Measurements from ENCODE around the gene C19orf67. TPM values are rescaled to one million over a fixed set of nuclear protein-coding genes. Genes with fewer than 3 reads are reported as not detected.
A peak's percentile ranks its signal among the peaks of the same experiment; 100 is the strongest.

Gene C19orf67
- total RNA-seq (2016; rRNA removed; fragmentation: Illumina TruSeq; extraction: Trizol) (0.11 TPM in 1 of 2 replicates, not detected in the other), polyA plus RNA-seq (2011; rRNA removed) (0.32 and 0.69 TPM in 2 replicates), polyA minus RNA-seq (2011; rRNA and poly(A)+ RNA removed; ENCODE audit: low replicate concordance) (0.21 and 0.56 TPM in 2 replicates), Bru-seq, nascent RNA (percentile 36 among the genes with signal in this experiment), BruChase-seq, experiment 1, labeled RNA remaining after a 6-hour chase (percentile 19 among the genes with signal in this experiment), BruChase-seq, experiment 2, labeled RNA remaining after a 2-hour chase (percentile 29 among the genes with signal in this experiment)
- total RNA-seq (2016; cell fraction: cytosol; rRNA removed; fragmentation: Illumina TruSeq; extraction: Trizol; ENCODE audit: low read depth), result not detected in 2 replicates
- total RNA-seq (2016; cell fraction: insoluble cytoplasmic fraction; rRNA removed; fragmentation: Illumina TruSeq; extraction: Trizol), result not detected in 2 replicates
- not detected in 2 replicates for total RNA-seq (2016; cell fraction: membrane; rRNA removed; fragmentation: Illumina TruSeq; extraction: Trizol)
- total RNA-seq (2016; cell fraction: nucleus; rRNA removed; fragmentation: Illumina TruSeq; extraction: Trizol), result 0.66 TPM in 1 of 2 replicates, not detected in the other
- polyA plus RNA-seq (2011; cell fraction: cytosol; rRNA removed), result 0.22 and 0.56 TPM in 2 replicates
- polyA plus RNA-seq (2011; cell fraction: nucleus; rRNA removed), result 3.7 and 5.8 TPM in 2 replicates
- 0.12 and 0.36 TPM in 2 replicates for polyA plus RNA-seq (2012)
- polyA plus RNA-seq (2016; cell fraction: cytosol; fragmentation: Illumina TruSeq; extraction: Trizol; ENCODE audit: low read depth), result not detected in 2 replicates
- polyA plus RNA-seq (2016; cell fraction: insoluble cytoplasmic fraction; fragmentation: Illumina TruSeq; extraction: Trizol; ENCODE audit: low read depth), result not detected in 2 replicates
- polyA plus RNA-seq (2016; cell fraction: membrane; fragmentation: Illumina TruSeq; extraction: Trizol; ENCODE audit: low read depth), result not detected in 2 replicates
- polyA plus RNA-seq (2016; cell fraction: nucleus; fragmentation: Illumina TruSeq; extraction: Trizol; ENCODE audit: insufficient read depth, low read depth), result not detected in 2 replicates
- 0.40 TPM in 1 of 2 replicates, not detected in the other for polyA minus RNA-seq (2011; cell fraction: cytosol; rRNA and poly(A)+ RNA removed)
- 1.0 and 1.1 TPM in 2 replicates for polyA minus RNA-seq (2011; cell fraction: nucleus; rRNA and poly(A)+ RNA removed)
- long read RNA-seq, experiment 1, partial matches to known transcripts, result 0 of 1 reads
- long read RNA-seq, experiment 1, other reads (novel, unspliced or antisense), result 1 of 1 reads
- long read RNA-seq, experiment 2, result 0 reads

GRCh38 chr19:14085309-14085995, at the start of gene C19orf67:
C19orf67 (minus strand) TSS chr19:14085783; CDS start chr19:14085627, 156 bp downstream.
- no peak for FAIRE-seq
- H2AFZ ChIP-seq (ENCODE audit: low read length), result no peak within 1 kb of the TSS
- H3K36me3 ChIP-seq (replicated peaks in 1 of 2; ENCODE audit: control insufficient read depth in 1 of 2, insufficient read depth in 2 of 2, low read length in 2 of 2), result peaks cover 4 to 8% of the 10 kb centered on the region in 2 experiments; a peak in 2 of 5 replicates
- intact Hi-C loops (cut with micrococcal nuclease; ENCODE audit: unreplicated experiment) (no loop called here), in situ Hi-C loops (cut with HindIII; ENCODE audit: extremely low pct_ligation_motif_present, low pct_unique_long_range_greater_than_20kb) (no loop called here)
- WGBS (ENCODE audit: low lambda C conversion rate), result 63% methylated on average over 39 of the region's 54 CpGs
- no peaks in the 10 kb centered on the region for H3K9me3 ChIP-seq (ENCODE audit: low read length)
- no peaks in the 10 kb centered on the region; a peak in 1 of 5 replicates for H3K27me3 ChIP-seq (ENCODE audit: control insufficient read depth in 1 of 2, insufficient read depth in 2 of 2, low read length in 2 of 2)
- BruUV-seq (replicated peaks), result no TSS peak
- ChIA-PET POLR2A (interaction anchor here (1.0 kb wide), 1 partner anchor 51 kb away, joined by 3 read pairs; the partner anchor contains the start of gene ASF1B), CTCF (ENCODE audit: low intra/inter-chr PET ratio, low total read pairs) (no interaction called here)
- ATAC-seq, result peak; percentile 18
- H3K4me2 ChIP-seq (ENCODE audit: low read depth, low read length), result peak within 1 kb of the TSS; percentile 65
- H3K27ac ChIP-seq (ENCODE audit: extremely low read length, insufficient read depth, low read length), result peak within 1 kb of the TSS; percentile 53
- H3K9ac ChIP-seq (ENCODE audit: insufficient read depth, low read depth, low read length), result peak within 1 kb of the TSS; percentile 22; the same call in 1 of the 2 replicates
- peaks cover 53% of the 10 kb centered on the region for H3K4me1 ChIP-seq (ENCODE audit: insufficient read depth, low read length)
- no peak for DNase-seq (ENCODE audit: low spot score)
- no peaks in the 10 kb centered on the region for H4K20me1 ChIP-seq (ENCODE audit: insufficient read depth, low read length)
- peaks cover 6% of the 10 kb centered on the region for H3K79me2 ChIP-seq (ENCODE audit: insufficient read depth, low read length)
- peak within 1 kb of the TSS; percentile 52 to 64 (median 54); a peak in 5 of 6 replicates for H3K4me3 ChIP-seq (replicated peaks in 1 of 3; ENCODE audit: insufficient read depth in 1 of 3, low read depth in 2 of 3, low read length in 3 of 3)
- TF ChIP-seq DMAP1 (CRISPR knock-in tag; IDR thresholded peaks at IDR 0.05) (peak; percentile 37; the same call in 1 of the 2 replicates), ARID4A (CRISPR knock-in tag; IDR thresholded peaks at IDR 0.05; ENCODE audit: borderline replicate concordance) (peak; percentile 30), AGO2 (optimal IDR thresholded peaks at IDR 0.05; ENCODE audit: low read depth, low read length) (peak; percentile 92), MXI1 (IDR thresholded peaks at IDR 0.05; ENCODE audit: borderline replicate concordance, low read depth, low read length) (0 out of 3 replicates have a peak, but pooled peaks have one; percentile 15), KLF12 (CRISPR knock-in tag; IDR thresholded peaks at IDR 0.05; ENCODE audit: borderline replicate concordance) (peak; percentile 72; the same call in 1 of the 2 replicates), ZFY (CRISPR knock-in tag; IDR thresholded peaks at IDR 0.05) (0 out of 2 replicates have a peak, but pooled peaks have one; percentile 48), RFX1 (IDR thresholded peaks at IDR 0.05) (no peak), CSRNP1 (CRISPR knock-in tag; IDR thresholded peaks at IDR 0.05) (peak; percentile 38; the same call in 1 of the 2 replicates), RNF2 (conservative IDR thresholded peaks at IDR 0.05; ENCODE audit: low read depth) (no peak)
